Stimulated activated CD8-positive, alpha-beta memory T cell treated with anti-CD3 and anti-CD28 coated beads, Interleukin-12 subunit alpha, Interleukin-12 subunit beta, amount 100 ng/mL, for 24 hours (primary cell): ENCODE measurements around the gene TPRG1.

Experiments used
- DNase-seq: peaks from one replicate; pipeline ENCODE4 v3.0.0-alpha.2; 2020; ENCODE audit errors: extremely low read depth

Gene TPRG1

GRCh38 chr3:189171707-189172106 lies at the start of gene TPRG1:
Gene TPRG1, plus strand, starts transcription at chr3:189171971. Its CDS starts 35,414 bp downstream, at chr3:189207385.
- no peak for DNase-seq

GRCh38 chr3:189122110-189122509 lies 49.7 kb upstream of the TPRG1 start:
- no peak for DNase-seq

- DNase-seq, result no peak
These were observed 49.1 kb upstream of the TPRG1 start for GRCh38 chr3:189122526-189123205.

- DNase-seq, result no peak
These were observed 48.0 kb upstream of the TPRG1 start for GRCh38 chr3:189123595-189124387.

- DNase-seq, result peak; percentile 45
These were observed 39.5 kb upstream of the TPRG1 start for GRCh38 chr3:189132231-189132671.

GRCh38 chr3:189132839-189133238 lies 38.9 kb upstream of the TPRG1 start:
- no peak for DNase-seq

- DNase-seq, result no peak
These were observed 38.0 kb upstream of the TPRG1 start for GRCh38 chr3:189133768-189134167.

- DNase-seq, result no peak
These were observed 34.4 kb upstream of the TPRG1 start for GRCh38 chr3:189137416-189137815.

GRCh38 chr3:189138901-189139610 lies 32.7 kb upstream of the TPRG1 start:
- DNase-seq, result no peak

- DNase-seq, result no peak
These were observed 32.2 kb upstream of the TPRG1 start for GRCh38 chr3:189139611-189139940.

- DNase-seq, result no peak
These were observed 29.2 kb upstream of the TPRG1 start for GRCh38 chr3:189142527-189142926.

- no peak for DNase-seq
These were observed 28.4 kb upstream of the TPRG1 start for GRCh38 chr3:189143321-189143720.

- DNase-seq, result no peak
These were observed 28.0 kb upstream of the TPRG1 start for GRCh38 chr3:189143771-189144170.

GRCh38 chr3:189144645-189145044 lies 27.1 kb upstream of the TPRG1 start:
- no peak for DNase-seq

- no peak for DNase-seq
These were observed 24.9 kb upstream of the TPRG1 start for GRCh38 chr3:189146848-189147247.

- peak; percentile 28 for DNase-seq
These were observed 23.7 kb upstream of the TPRG1 start for GRCh38 chr3:189148081-189148507.

- no peak for DNase-seq
These were observed 22.6 kb upstream of the TPRG1 start for GRCh38 chr3:189149203-189149602.

GRCh38 chr3:189157232-189158007 lies 14.4 kb upstream of the TPRG1 start:
- DNase-seq, result no peak

GRCh38 chr3:189158034-189158433 lies 13.7 kb upstream of the TPRG1 start:
- no peak for DNase-seq

GRCh38 chr3:189160519-189161309 lies 11.1 kb upstream of the TPRG1 start:
- DNase-seq, result no peak

GRCh38 chr3:189165092-189165612 lies 6.6 kb upstream of the TPRG1 start:
- no peak for DNase-seq
